Fibroblast of gingiva (primary cell): ENCODE measurements around the gene SPINK7.
"Not testable (repeated sequence)": the region's sequence is repeated elsewhere in the genome, so short reads cannot be mapped to it uniquely, and the experiment has no call there.

ENCODE experiments used
- DNase-seq: peaks from one replicate; pipeline ENCODE4 v3.0.0-alpha.2; 2011; ENCODE audit warnings: low read depth

The SPINK7 gene

DNA sequence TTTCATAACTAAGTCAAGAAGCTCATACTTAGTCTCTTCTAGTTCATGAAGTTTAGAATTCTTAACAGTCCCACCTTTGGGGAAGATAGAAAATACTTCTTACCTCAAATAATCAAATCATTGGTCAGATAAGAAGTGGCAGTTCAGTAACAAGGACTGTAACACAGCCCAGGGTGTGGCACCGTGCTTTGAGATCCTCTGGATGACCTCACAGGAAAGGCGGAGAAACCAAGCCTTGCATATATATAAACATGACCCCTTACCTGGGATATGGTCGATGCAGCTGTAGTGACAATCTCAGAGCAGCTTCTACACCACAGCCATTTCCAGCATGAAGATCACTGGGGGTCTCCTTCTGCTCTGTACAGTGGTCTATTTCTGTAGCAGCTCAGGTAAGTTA is at the start of gene SPINK7:
Gene SPINK7, plus strand, starts transcription at position 271 of the 400 bp plus-strand sequence. Its CDS starts 61 bp downstream, at position 332.
- DNase-seq = no peak

DNA sequence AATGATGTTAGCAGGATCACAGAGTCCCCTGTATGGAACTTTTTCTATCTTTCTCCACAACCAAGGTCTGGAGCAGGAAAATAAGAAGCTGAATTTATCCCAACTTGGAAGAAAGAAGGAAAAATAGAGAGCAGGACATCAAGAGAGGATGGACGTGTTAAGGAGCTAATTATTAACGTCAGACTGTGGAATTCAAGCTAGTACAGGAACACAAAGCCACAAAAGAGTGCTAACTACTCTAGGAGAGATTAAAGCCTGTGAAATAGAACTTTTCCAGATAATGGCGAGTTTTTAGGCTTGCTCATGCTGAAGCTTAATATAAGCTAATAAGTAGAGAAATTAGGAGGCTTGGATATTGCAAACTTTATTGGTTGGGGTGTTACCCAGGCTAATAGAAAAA is 44.3 kb upstream of the SPINK7 start:
- DNase-seq = no peak

DNA sequence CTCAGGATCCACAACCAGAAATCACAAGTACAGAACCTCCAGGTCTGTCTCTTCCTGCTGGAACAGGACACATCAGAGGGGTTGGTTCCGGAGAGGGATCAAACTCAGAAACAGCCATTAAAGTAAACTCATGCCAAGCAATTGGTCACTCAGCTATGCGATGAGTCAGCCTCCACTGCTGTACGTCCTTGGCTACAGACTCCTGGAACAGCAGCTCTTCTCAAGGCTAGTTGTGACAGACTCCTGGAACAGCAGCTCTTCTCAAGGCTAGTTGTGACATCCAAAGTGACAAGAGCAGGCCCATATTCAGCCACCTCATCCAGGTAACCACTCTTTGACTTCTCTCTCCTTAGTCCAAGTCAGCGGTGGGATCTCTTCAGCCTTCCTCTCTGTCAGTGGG is 43.7 kb upstream of the SPINK7 start, which contains the start of gene SPINK13:
Gene SPINK13, plus strand, starts transcription at position 229 of the 400 bp plus-strand sequence. CDS start 1,279 bp downstream, outside the sequence.
- peak; percentile 60 for DNase-seq

DNA sequence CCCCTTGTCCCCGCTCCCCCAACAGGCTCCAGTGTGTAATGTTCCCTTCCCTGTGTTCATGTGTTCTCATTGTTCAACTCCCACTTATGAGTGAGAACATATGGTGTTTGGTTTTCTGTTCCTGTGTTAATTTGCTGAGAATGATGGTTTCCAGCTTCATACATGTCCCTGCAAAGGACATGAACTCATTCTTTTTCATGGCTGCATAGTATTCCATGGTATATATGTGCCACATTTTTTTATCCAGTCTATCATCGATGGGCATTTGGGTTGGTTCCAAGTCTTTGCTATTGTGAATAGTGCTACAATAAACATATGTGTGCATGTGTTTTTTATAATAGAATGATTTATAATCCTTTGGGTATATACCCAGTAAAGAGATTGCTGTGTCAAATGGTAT is 37.1 kb upstream of the SPINK7 start:
- DNase-seq = not testable (repeated sequence)

DNA sequence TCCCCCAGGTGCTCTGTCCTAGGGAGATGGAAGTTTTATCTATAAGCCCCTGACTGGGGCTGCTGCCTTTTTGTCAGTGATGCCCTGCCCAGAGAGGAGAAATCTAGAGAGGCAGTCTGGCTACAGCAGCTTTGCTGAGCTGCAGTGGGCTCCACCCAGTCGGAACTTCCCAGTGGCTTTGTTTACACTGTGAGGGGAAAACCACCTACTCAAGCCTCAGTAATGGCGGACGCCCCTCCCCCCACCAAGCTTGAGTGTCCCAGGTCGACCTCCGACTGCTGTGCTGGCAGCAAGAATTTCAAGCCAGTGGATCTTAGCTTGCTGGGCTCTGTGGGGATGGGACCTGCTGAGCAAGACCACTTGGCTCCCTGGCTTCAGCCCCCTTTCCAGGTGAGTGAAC is 31.3 kb upstream of the SPINK7 start:
- not testable (repeated sequence) for DNase-seq

DNA sequence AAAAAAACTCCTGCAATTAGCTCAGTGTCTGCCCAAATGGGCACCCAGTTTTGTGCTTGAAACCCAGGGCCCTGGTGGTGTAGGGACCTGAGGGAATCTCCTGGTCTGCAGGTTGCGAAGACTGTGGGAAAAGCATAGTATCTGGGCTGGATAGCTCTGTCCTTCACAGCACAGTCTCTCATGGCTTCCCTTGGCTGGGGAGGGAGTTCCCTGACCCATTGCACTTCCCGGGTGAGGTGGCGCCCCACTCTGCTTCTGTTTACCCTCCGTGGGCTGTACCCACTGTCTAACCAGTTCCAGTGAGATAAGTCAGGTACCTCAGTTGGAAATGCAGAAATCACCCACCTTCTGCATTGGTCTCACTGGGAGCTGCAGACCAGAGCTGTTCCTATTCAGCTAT is 30.9 kb upstream of the SPINK7 start:
- not testable (repeated sequence) for DNase-seq

DNA sequence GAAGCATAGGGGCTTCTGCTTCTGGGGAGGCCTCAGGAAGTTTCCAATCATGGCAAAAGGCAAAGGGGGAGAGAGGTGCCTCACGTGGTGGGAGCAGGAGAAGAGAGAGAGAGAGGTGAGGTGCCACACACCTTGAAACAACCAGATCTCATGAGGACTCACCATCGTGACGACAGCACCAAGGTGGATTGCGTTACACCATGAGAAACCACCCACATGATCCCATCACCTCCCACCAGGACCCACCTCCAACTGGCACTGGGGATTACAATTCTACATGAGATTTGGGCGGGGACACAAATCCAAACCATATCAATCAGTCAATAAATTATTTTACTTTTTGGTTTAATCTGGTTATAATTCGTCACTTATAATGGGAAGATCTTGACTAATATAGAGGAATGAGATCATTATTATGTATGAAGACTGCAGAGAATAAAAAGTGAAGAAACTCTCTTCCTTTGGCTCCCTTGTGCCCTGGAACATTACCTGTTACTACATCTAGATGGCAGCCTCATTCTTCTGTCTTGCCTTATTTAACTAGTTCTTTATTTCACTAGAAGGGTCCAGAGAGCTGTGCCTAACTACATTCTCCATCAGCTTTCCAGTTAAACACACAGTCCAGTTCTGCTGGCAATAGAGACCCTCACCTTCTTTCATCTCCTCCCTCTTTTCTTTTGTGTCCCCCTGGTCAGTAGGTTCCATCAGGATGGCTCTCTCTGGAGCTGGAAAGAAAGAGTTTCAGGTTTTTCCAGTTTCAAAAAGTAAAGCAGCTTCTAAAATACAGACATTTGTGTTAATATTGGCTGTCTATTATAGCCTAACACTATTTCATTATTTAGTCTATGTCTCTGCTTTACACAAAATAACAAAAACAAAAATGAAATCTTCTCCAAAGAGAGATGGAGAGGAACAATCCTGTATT is 21.7 kb upstream of the SPINK7 start:
- DNase-seq = no peak

DNA sequence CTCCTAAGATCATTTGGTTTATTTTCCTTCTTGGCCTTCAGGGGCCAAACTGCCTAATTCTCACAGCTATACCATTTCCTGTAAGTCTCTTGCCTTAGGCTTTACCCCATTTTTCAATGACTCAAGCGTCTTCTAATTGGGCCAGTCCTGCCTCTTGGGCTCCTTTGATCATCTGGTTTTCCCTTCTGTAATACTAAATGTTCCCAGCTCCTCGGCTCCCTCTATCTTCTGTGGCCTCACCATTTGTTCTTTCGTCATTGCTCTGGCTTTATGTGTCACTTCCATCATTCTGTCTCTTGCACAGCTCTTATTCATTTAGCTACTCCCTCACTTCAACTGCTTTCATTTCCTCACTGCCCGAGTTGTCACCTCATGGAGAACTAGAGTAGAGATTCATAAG is 14.5 kb upstream of the SPINK7 start:
- DNase-seq = no peak

DNA sequence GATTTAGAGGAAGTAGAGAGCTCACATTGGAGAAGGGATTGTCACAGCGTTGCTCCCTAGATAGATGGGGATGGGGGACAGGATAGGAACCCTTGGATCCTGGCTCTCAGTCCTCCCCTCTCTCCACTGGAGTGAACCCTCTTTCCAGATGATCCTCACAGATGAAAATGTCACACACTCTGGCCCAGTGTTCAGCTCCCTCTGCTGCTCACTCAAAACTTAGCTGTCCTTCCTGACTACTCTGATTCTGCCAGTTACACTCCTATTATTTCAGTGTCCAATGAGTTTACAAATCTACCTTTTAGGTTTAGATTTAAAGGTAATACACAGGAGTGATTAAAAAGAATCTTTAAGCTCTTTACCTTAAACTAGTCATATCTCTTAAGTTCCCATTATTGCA is 5.8 kb upstream of the SPINK7 start:
- no peak for DNase-seq

DNA sequence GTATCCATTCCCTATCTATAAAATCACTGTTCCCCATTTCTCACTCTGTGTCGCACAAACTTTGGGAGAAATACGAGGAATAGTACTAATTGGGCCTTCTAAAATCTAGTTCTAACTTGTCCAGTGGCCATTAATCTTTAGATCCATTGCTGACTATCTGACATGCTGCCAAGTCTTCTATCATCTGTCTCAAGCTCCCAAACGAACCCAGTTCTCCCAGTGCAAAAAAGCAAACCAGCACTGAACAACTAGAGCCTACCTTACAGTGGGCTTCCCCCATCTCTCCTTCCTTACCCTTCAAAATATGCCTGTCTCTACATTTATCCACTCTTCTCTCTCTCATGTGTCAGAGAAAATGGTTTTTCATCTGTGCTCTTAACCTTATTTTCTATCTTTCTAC is 3.2 kb upstream of the SPINK7 start:
- no peak for DNase-seq

DNA sequence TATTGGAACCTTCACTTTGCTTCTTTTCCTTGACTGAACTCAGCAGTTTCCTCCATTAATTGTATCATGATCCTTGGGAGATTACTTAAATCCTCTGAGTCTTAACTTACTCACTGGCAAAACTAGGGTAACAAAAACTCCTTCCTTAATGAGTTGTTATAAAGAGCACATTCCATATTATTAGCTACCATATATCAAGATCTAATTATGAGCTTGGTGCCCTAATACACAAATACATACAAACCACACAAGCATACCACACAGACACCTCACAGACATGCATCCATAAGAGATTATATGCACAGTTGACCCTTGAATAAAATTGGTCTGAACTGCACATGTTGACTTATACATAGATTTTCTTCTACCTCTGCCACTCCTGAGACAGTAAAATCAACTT is 2.5 kb upstream of the SPINK7 start:
- DNase-seq = no peak

DNA sequence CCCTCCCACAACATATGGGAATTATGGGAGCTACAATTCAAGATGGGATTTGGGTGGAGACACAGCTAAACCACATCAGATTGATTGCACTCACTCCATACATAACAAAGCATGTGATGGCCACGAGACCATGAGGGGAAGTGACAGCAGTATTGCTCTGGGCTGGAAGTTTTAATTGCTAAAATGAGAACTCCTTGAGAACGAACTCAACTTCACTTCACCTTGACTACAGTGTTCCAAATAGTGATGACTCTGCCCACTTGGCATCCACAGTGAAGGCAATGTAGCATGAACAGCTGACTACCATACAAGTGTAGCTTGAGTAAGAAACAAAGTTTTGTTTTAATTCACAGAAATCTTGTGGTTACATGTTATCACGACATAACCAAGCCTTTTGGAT is 739 bp upstream of the SPINK7 start:
- DNase-seq = no peak

DNA sequence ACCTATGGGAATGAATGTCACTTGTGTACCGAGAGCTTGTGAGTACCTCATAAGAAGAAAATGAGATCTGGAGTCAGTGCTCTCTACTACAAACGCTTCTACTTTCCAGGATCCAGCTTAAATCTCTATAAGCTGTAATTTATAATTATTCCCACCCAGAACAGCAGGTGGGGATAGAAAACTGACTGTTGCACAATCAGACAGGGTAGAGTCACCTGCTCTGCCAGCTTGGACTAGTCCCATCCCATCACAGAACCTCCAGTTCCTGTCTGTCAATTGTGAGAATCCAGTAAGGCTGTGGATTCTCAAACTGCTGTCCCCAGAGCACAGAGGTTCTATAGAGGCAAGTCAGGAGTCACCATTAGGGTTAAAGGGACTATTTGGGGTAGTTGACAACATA is 2.0 kb downstream of the SPINK7 start:
- no peak for DNase-seq

DNA sequence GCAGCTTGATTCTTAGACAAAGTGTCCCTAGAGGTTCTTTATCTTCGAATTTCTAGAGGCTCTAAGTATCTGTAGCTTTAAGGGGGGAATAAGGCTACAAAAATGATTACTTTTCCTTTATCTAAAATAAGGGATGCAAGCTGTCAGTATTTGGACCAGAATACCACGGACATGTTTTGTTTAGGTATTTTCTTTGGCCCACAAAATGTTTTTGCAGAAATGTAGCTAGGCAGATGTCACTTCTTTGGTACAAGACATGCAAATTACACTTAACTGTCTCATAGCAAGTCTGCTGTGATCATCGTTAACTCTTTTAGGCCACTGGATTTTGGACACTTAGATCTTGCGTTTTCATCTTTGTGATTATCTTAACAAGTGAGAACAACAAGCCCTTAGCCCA is 2.5 kb downstream of the SPINK7 start:
- DNase-seq = no peak

DNA sequence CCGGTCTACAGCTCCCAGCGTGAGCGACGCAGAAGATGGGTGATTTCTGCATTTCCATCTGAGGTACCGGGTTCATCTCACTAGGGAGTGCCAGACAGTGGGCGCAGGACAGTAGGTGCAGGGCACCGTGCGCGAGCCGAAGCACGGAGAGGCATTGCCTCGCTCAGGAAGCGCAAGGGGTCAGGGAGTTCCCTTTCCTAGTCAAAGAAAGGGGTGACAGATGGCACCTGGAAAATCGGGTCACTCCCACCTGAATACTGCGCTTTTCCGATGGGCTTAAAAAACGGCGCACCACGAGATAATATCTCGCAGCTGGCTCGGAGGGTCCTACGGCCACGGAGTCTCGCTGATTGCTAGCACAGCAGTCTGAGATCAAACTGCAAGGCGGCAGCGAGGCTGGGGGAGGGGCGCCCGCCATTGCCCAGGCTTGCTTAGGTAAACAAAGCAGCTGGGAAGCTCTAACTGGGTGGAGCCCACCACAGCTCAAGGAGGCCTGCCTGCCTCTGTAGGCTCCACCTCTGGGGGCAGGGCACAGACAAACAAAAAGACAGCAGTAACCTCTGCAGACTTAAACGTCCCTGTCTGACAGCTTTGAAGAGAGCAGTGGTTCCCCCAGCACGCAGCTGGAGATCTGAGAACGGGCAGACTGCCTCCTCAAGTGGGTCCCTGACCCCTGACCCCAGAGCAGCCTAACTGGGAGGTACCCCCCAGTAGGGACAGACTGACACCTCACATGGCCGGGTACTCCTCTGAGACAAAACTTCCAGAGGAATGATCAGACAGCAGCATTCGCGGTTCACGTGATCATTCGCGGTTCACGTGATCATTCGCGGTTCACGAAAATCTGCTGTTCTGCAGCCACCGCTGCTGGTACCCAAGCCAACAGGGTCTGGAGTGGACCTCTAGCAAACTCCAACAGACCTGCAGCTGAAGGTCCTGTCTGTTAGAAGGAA is 8.1 kb downstream of the SPINK7 start:
- not testable (repeated sequence) for DNase-seq

DNA sequence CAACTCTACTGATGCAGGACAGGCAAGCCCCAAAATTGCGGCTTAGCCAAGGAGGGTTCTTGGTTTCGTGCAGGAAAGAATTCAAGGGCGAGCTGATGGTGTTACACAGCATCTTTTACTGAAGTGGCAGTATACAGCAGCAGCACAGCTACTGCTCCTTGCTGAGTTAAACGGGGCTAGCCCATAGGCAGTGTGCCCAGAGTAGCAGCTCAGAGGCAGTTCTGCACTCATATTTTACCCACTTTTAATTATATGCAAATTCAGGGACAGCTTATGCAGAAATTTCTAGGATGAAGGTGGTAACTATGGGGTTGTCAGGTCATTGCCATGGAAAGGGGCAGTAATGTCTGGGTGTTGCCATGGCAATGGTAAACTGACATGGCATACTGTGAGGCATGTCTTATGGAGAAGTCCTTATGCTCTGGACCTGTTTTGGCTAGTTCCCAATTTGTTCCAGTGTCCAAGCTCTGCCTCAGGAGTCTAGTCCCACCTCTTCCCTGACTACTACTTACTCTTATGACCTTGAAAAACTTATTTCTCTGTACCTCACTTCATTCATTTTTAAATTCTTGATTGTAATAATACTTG is 21.1 kb downstream of the SPINK7 start:
- no peak for DNase-seq

DNA sequence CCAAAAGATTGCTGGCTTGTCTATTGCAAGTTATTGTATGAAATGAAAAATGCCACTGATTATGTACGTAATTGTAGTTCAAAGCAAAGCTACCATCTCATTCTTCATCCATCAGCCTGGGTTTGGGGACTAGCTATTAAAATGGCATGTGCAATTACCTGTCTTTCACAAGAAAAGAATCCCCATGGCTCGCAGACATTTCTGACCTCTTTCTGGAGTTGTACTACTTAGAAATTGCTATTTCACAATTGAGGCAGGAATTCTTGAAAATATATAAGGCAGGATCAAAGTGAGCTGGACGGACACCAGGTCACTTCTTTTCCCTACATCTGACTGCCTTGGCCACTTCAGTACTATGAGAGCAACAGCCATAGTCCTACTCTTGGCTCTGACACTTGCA is 23.0 kb downstream of the SPINK7 start, which contains the start of gene SPINK9:
Gene SPINK9, plus strand, starts transcription at position 301 of the 400 bp plus-strand sequence. Its CDS starts 55 bp downstream, at position 356.
- no peak for DNase-seq

DNA sequence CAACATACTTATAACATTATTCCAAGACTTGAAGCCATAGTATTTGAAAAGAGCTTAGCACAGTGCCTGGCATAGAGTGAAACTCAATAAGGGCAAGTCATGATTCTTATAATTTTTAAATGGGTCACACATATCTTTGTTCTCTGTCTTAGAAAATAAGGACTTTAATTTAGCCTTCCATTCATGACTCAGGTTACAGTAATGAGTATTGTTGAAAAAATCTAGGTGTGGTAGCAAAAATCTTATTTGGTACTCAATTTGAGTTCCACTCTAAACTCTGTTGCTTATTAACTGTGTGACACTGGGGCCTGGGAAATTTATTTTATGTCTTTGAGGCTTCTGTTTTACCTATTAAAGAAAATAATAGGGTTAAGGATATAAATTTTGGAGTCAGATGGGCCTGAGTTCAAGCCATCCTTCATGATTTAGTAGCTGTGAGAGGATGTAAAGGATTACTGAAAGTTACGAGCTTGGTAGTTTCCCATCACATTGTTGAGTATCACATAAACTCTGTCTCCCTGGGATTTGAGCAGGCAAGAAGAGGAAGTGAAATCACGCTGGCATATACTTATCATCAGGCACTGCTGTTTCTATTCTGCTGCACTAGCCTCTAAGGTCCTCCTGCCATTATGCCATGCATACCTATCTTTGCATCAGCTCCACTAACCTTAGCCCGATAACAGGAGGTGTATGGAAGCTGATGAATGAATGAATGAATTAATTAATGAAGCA is 24.6 kb downstream of the SPINK7 start:
- DNase-seq = no peak

DNA sequence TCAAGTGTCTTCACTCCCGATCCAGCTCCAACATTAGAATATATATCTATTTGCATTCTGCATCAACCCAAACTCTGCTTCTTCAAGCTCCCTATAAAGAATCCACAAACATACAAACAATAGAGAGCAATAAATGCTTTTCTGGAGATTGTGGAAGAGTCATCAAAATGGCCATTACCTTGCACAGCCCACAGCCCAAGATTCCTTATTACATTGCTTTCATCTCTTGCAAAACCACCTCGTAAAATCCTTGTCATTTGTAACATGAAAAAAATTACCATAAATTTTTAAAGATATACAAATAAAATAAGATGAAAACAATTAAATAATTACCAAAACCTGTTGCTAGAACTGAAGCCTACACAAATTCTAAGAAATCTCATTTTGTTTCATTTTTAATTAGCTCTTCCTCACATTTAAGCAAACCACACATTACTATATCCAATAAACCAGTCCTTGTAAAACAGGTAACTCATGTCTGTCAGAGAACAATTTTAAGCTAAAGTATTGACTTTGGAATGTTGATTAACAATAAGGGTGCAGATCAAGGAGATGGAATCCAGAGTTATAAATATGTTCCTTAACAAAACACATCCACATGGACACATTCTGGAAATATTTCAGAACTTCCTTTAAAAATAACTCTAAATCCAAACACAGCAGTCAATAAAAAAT is 30.3 kb downstream of the SPINK7 start:
- DNase-seq = no peak

DNA sequence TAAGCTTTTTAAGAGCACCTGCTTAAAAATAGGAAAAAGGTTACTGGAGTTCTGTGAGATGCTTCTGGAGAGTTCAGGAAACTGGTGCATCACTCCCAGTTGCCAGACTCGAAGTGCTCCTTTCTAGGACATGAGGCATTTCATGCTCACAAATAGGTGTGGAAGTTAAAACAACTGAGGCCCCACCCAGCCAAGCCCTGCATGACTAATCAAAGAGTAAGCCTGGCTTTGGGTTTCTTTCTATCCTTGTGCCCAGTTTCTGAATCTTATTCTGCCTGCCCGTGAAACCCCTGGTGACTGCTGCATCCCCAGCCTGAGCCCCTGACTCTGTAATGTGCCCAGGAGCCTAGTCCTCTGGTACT is 30.8 kb downstream of the SPINK7 start:
- DNase-seq = no peak
